Nephron progenitor cell (in vitro differentiated cells): Measurements from ENCODE around the gene MOG.
A peak's percentile ranks its signal among the peaks of the same experiment; 100 is the strongest.

ENCODE experiments used
- DNase-seq: peaks from one replicate; pipeline ENCODE4 v3.0.0; 2021
- H3K27ac Mint-ChIP-seq: 2 replicates; pipeline ENCODE4 v1.8.0; 2021; ENCODE audit warnings: mild to moderate bottlenecking, moderate library complexity, mixed read lengths
- H3K27me3 Mint-ChIP-seq: 2 replicates; pipeline ENCODE4 v1.8.0; 2021; ENCODE audit warnings: mild to moderate bottlenecking, low read depth, mixed read lengths; ENCODE audit not compliant: poor library complexity
- H3K36me3 Mint-ChIP-seq: 2 replicates; pipeline ENCODE4 v1.8.0; 2021; ENCODE audit warnings: low read depth, mixed read lengths
- H3K4me1 Mint-ChIP-seq: 2 replicates; pipeline ENCODE4 v1.8.0; 2021; ENCODE audit warnings: mixed read lengths
- H3K4me3 Mint-ChIP-seq: 2 replicates; pipeline ENCODE4 v1.8.0; 2021; ENCODE audit warnings: mild to moderate bottlenecking, moderate library complexity, mixed read lengths
- H3K9me3 Mint-ChIP-seq: 2 replicates; pipeline ENCODE4 v1.8.0; 2021; ENCODE audit warnings: mild to moderate bottlenecking, moderate library complexity, mixed read lengths
- TF ChIP-seq, protein P1 (sequence below): fragments of 200-600 bp; sonication (generic); IDR thresholded peaks from 2 replicates; pipeline ENCODE4 v1.5.0; 2021; ENCODE audit warnings: antibody characterized with exemption

MOG gene

DNA sequence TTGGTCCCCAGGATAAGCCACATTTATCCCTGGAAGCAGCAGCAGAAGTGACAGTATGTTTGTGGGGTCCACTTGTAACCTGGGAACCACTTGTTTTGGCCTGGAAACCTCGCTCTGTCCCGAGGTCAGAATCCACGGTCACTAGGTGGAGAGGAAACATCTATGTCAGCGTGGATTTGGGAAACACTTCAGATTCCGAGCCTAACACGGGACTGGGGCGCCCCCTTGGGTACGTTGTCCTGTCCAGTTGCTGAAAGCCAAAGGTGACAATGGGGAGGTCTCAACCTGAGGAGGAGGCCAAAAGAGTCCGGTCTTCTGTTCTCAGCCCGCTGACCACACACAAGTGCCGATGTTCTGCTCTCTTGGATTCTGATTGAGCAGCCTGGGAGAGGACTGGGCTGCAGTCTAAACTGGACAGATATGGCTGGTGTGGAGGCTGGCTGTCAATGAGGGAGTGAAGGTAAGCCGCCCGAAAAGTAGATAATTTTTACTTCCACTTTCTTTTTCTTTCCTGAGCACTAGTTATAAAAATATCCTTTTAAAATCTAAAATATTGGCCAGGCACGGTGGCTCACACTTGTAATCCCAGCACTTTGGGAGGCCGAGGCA, 28.9 kb downstream of the MOG start:
- H3K27ac Mint-ChIP-seq, result no peak overlapping the region
- H3K4me1 Mint-ChIP-seq, result no peaks in the 10 kb centered on the region
- H3K27me3 Mint-ChIP-seq, result peaks cover 19% of the 10 kb centered on the region
- peak; percentile 8 for DNase-seq
- H3K4me3 Mint-ChIP-seq, result no peak overlapping the region
- peaks cover 4% of the 10 kb centered on the region for H3K9me3 Mint-ChIP-seq
- H3K36me3 Mint-ChIP-seq, result no peaks in the 10 kb centered on the region
- TF ChIP-seq, protein P1, sequence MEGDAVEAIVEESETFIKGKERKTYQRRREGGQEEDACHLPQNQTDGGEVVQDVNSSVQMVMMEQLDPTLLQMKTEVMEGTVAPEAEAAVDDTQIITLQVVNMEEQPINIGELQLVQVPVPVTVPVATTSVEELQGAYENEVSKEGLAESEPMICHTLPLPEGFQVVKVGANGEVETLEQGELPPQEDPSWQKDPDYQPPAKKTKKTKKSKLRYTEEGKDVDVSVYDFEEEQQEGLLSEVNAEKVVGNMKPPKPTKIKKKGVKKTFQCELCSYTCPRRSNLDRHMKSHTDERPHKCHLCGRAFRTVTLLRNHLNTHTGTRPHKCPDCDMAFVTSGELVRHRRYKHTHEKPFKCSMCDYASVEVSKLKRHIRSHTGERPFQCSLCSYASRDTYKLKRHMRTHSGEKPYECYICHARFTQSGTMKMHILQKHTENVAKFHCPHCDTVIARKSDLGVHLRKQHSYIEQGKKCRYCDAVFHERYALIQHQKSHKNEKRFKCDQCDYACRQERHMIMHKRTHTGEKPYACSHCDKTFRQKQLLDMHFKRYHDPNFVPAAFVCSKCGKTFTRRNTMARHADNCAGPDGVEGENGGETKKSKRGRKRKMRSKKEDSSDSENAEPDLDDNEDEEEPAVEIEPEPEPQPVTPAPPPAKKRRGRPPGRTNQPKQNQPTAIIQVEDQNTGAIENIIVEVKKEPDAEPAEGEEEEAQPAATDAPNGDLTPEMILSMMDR, result no peak

DNA sequence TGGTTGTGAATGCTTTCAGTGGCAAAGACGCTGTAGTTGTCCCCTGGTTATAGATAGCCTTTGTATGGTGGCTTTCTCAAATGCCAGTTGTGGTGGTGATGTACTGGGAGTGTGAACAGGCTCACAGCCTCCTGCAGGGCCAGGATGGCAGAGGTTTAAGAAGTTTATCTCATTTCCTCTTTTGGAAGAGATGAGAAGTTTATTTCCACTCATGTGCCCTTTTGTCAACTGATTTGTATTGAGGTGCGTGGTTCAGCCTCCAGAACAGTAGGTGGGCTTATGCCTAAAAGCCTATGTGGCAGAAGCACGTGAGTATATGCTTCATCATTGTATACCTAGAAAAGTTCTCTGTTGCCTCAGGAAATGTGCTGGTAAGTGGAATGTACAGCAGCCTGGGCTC, 37.7 kb downstream of the MOG start:
- Mint-ChIP-seq H3K36me3 (peaks cover 10% of the 10 kb centered on the region), H3K27me3 (peaks cover 10% of the 10 kb centered on the region), H3K4me1 (no peaks in the 10 kb centered on the region), H3K9me3 (peaks cover 30% of the 10 kb centered on the region), H3K27ac (no peak overlapping the region), H3K4me3 (no peak overlapping the region)
- DNase-seq, result no peak
- TF ChIP-seq, protein P1, result no peak

DNA sequence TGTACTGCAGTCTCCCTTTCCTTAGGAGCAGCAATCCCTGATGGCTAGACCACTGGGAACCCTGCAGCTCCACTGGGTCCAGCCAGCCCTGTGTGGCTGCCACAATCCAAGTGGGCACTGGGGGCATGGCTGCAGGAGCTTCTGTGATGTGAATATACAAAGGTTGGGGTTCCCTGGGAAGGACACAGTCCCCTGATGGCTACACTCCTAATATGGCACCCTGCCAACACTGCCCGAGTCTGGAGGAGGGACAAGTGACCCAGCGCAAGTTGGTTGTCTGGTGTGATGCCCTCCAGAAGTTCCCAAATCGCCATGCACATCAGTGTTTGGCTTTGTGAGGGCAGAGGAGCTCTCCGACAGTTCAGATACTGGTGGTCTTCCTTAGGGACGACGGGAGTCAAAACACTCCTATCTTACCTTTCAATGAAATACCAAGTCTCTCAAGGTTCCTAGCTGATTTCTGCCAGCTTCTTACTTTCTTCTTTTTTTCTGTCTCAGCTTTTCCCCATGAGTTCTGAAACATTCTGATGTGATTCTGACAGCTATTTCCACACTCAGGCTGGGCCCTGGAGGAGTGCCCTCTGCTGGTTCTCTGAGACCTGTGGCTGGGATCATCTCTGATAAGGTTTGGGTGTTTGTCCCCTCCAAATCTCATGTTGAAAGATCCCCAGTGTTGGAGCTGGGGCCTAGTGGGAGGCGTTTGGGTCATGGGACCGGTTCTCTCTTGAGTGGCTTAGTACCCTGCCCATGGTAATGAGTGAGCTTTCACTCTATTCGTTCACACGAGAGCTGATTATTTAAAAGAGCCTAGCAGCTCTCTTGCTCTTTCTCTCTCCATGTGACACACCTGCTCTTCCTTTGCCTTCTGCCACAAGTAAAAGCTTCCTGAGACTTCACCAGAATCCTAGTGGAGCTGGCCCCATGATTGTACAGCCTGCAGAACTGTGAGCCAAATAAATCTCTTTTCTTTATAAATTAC, 39.5 kb downstream of the MOG start:
- Mint-ChIP-seq H3K27ac (no peak overlapping the region), H3K36me3 (peaks cover 5% of the 10 kb centered on the region), H3K4me1 (no peaks in the 10 kb centered on the region), H3K9me3 (peaks cover 25% of the 10 kb centered on the region), H3K27me3 (peaks cover 11% of the 10 kb centered on the region), H3K4me3 (no peak overlapping the region)
- TF ChIP-seq, protein P1, result no peak
- peak; percentile 13 for DNase-seq

DNA sequence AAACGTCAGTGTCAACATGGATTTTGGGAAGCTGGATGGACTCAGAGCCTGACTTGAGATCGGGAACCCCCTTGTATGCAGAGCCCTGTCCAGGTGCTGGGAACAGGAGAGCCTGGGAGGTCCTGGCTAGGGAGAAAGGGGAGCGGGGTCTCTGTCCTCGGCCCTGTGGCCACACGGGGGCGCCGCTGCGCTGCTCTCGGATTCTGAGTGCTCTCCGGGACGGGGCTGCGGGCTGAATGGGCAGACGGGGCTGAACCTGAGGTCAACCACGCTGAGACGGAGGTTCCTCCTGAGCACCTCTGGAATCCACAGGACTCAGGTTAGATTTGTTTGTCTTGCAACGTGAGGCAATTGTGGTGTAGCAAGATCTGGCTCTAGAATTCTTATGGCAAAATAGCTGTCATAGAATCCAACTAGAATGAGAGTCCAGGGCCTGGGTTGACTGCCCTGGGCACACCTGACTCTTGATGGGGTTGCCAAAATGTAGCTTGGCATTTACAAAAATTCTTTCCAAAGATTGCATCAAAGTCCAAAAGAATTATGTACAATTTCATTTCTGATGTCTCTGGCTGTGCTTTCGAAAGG, 45.7 kb downstream of the MOG start:
- TF ChIP-seq, protein P1, result peak; percentile 62
- H3K27ac Mint-ChIP-seq, result no peak overlapping the region
- peak; percentile 88 for DNase-seq
- H3K4me1 Mint-ChIP-seq, result no peaks in the 10 kb centered on the region
- no peaks in the 10 kb centered on the region for H3K36me3 Mint-ChIP-seq
- H3K4me3 Mint-ChIP-seq, result no peak overlapping the region
- H3K27me3 Mint-ChIP-seq, result peaks cover 62% of the 10 kb centered on the region
- H3K9me3 Mint-ChIP-seq, result no peaks in the 10 kb centered on the region

DNA sequence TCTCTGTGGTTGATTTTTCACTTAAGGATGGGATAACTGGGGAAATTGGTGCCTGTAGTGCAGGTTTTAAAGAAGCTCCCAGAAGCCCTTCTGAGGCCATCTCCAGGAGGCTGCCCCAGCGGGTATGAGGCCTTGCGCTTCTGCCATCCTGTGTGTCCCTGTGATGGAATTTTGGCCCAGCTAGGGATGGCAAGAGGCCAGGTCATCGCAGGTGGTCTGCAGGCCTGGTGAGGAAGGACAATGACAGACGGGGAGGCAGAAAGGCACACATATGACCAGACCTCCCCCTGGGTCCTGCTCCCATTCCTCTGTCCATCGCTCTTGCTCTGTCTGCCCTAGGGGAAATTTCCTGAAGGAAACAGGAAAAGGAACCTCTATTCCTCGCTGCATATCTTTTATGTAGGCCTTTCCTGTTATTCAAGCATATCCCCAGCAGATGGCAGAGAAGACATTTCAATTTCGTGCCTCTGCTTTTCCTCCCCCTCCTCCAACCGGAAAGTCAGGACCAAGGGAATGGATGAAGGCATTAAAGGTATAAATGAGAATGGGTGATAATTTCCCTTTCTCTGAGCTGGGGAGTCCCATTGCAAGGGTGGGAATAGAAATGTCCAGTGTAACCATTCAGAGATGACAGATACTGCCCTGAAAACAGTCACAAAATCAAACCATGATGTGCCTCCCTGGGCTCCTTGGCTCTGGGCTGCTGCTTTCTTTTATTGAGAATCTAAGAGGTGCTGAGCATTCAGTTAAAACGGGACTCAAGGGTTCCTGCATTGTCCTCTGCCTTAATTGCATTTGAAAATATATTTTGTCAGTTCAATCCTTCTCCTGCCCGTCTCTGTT, 48.7 kb downstream of the MOG start:
- DNase-seq, result peak; percentile 22
- Mint-ChIP-seq H3K27me3 (peaks cover 83% of the 10 kb centered on the region), H3K9me3 (no peaks in the 10 kb centered on the region), H3K27ac (no peak overlapping the region), H3K4me3 (no peak overlapping the region), H3K4me1 (no peaks in the 10 kb centered on the region), H3K36me3 (no peaks in the 10 kb centered on the region)
- TF ChIP-seq, protein P1, result peak; percentile 38
